Measurements from ENCODE around the gene FTSJ3.

The FTSJ3 gene

GRCh38 chr17:63823659-63824331 is 3.7 kb downstream of the FTSJ3 start:
- H3K36me3 ChIP-seq: peaks cover 77% of the 10 kb centered on the region
- TF ChIP-seq CTCF (IDR thresholded peaks at IDR 0.05; ENCODE audit: low read depth, low read length): no peak
- no peak overlapping the region for H3K4me3 ChIP-seq (ENCODE audit: low read depth, low read length)
- H3K9me3 ChIP-seq (ENCODE audit: severe bottlenecking): no peaks in the 10 kb centered on the region
- H3K27me3 ChIP-seq (ENCODE audit: insufficient read depth, low read depth, severe bottlenecking): no peaks in the 10 kb centered on the region
- H3K27ac ChIP-seq: no peak overlapping the region
- DNase-seq: no peak

GRCh38 chr17:63822537-63822936 is 4.9 kb downstream of the FTSJ3 start:
- no peak for TF ChIP-seq CTCF (IDR thresholded peaks at IDR 0.05; ENCODE audit: low read depth, low read length)
- no peak overlapping the region for H3K27ac ChIP-seq
- DNase-seq: no peak
- peaks cover 83% of the 10 kb centered on the region for H3K36me3 ChIP-seq
- no peaks in the 10 kb centered on the region for H3K9me3 ChIP-seq (ENCODE audit: severe bottlenecking)
- no peak overlapping the region for H3K4me3 ChIP-seq (ENCODE audit: low read depth, low read length)
- no peaks in the 10 kb centered on the region for H3K27me3 ChIP-seq (ENCODE audit: insufficient read depth, low read depth, severe bottlenecking)

- DNase-seq: no peak
- Histone ChIP-seq H3K27ac (no peak overlapping the region), H3K27me3 (ENCODE audit: insufficient read depth, low read depth, severe bottlenecking) (no peaks in the 10 kb centered on the region), H3K9me3 (ENCODE audit: severe bottlenecking) (no peaks in the 10 kb centered on the region), H3K4me3 (ENCODE audit: low read depth, low read length) (no peak overlapping the region), H3K36me3 (peaks cover 88% of the 10 kb centered on the region)
- TF ChIP-seq CTCF (IDR thresholded peaks at IDR 0.05; ENCODE audit: low read depth, low read length): no peak
Measured at GRCh38 chr17:63821804-63822203, 5.7 kb downstream of the FTSJ3 start.

GRCh38 chr17:63820963-63821561 is 6.4 kb downstream of the FTSJ3 start:
- no peak for DNase-seq
- Histone ChIP-seq H3K4me3 (ENCODE audit: low read depth, low read length) (no peak overlapping the region), H3K36me3 (peaks cover 95% of the 10 kb centered on the region), H3K27ac (no peak overlapping the region), H3K27me3 (ENCODE audit: insufficient read depth, low read depth, severe bottlenecking) (no peaks in the 10 kb centered on the region), H3K9me3 (ENCODE audit: severe bottlenecking) (no peaks in the 10 kb centered on the region)
- no peak for TF ChIP-seq CTCF (IDR thresholded peaks at IDR 0.05; ENCODE audit: low read depth, low read length)

GRCh38 chr17:63819585-63820537 is 7.6 kb downstream of the FTSJ3 start:
- Histone ChIP-seq H3K27ac (no peak overlapping the region), H3K9me3 (ENCODE audit: severe bottlenecking) (no peaks in the 10 kb centered on the region), H3K27me3 (ENCODE audit: insufficient read depth, low read depth, severe bottlenecking) (no peaks in the 10 kb centered on the region), H3K36me3 (peaks cover 97% of the 10 kb centered on the region), H3K4me3 (ENCODE audit: low read depth, low read length) (no peak overlapping the region)
- no peak for TF ChIP-seq CTCF (IDR thresholded peaks at IDR 0.05; ENCODE audit: low read depth, low read length)
- DNase-seq: no peak
